Prostate gland (tissue), 2 donors: Measurements from ENCODE around the gene NUP153.
"Not testable (repeated sequence)": the region's sequence is repeated elsewhere in the genome, so short reads cannot be mapped to it uniquely, and the experiment has no call there.

Source experiments
- POLR2A ChIP-seq: fragments of 450-650 bp; IDR thresholded peaks from one replicate; pipeline ENCODE4 v1.6.1; 2016; ENCODE audit warnings: antibody characterized with exemption, mild to moderate bottlenecking
- POLR2AphosphoS5 ChIP-seq: sonication (generic); formaldehyde crosslinking; IDR thresholded peaks from one replicate; pipeline ENCODE4 v1.6.1; 2017; ENCODE audit warnings: antibody characterized with exemption
- TF ChIP-seq, protein P1 (sequence below), 4 experiments: fragments of 200-600 bp in 2 of 4; fragments of 450-650 bp in 2 of 4; sonication (generic) in 2 of 4; IDR thresholded peaks; 1 replicate in 3 of 4; 2 replicates in 1 of 4; pipeline ENCODE4 v1.5.1; 2016 to 2019; ENCODE audit warnings: antibody characterized with exemption in 4 of 4, mild to moderate bottlenecking in 2 of 4, moderate library complexity in 2 of 4

GRCh38 chr6:17745324-17745723, 38.6 kb upstream of the NUP153 start:
- not testable (repeated sequence) for TF ChIP-seq POLR2AphosphoS5, POLR2A
- TF ChIP-seq, protein P1, sequence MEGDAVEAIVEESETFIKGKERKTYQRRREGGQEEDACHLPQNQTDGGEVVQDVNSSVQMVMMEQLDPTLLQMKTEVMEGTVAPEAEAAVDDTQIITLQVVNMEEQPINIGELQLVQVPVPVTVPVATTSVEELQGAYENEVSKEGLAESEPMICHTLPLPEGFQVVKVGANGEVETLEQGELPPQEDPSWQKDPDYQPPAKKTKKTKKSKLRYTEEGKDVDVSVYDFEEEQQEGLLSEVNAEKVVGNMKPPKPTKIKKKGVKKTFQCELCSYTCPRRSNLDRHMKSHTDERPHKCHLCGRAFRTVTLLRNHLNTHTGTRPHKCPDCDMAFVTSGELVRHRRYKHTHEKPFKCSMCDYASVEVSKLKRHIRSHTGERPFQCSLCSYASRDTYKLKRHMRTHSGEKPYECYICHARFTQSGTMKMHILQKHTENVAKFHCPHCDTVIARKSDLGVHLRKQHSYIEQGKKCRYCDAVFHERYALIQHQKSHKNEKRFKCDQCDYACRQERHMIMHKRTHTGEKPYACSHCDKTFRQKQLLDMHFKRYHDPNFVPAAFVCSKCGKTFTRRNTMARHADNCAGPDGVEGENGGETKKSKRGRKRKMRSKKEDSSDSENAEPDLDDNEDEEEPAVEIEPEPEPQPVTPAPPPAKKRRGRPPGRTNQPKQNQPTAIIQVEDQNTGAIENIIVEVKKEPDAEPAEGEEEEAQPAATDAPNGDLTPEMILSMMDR (IDR thresholded peaks at IDR 0.05) = not testable (repeated sequence)
